NCI-H146 treated with DMSO at 0.1 percent for 48 hours (cell line): Measurements from ENCODE around the gene PPP1R13L.

ENCODE experiments used
- DNase-seq: peaks from one replicate; lab custom pipeline; 2025; ENCODE audit not compliant: unreplicated experiment; lab: John Stamatoyannopoulos, UW

Gene PPP1R13L

DNA sequence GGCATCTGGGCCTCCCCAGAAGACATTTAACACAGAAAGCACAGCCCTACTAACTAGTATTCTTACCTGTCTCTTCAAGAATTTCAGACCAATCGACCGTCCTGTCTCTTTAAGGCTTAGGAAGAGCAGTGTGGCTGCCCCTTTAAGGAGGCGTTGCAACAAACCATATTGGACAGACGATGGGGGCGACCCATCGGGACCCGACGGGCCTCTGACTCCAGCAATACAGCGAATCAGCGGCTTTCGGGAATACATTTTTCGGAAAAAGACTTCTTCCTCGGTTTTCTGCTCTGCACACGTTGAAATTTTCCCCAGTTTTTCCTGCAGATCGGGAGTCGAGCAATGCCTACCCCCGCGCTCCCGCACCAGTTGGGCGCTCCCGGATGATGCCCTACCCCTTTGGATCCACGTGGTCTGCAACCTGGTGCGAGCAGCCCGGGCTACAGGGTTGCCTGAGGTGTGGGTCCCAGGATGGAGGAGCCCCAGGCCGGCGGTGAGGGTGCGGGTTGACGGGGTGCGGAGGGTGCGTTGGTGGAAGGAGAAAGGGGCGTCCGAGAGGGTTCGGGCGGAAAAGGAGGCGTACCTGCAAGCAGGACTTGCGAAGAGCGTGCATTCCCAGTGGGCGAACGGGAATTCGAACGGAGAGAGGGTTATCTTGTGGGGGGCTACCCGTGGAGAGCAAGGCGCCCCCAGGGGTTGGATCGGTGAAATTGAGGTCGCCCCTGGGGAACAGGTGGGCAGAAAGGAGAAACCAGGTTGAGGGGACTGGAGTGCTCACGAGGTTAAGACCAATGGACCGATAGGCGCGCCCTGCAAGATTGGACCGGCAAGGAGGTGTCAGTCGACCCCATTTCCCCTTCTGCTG lies 1.6 kb upstream of the PPP1R13L start, which contains the start of gene POLR1G:
Gene POLR1G (plus strand): TSS at position 419 of the 865 bp plus-strand sequence. CDS start 53 bp downstream, at position 472.
- DNase-seq, result peak; percentile 91

DNA sequence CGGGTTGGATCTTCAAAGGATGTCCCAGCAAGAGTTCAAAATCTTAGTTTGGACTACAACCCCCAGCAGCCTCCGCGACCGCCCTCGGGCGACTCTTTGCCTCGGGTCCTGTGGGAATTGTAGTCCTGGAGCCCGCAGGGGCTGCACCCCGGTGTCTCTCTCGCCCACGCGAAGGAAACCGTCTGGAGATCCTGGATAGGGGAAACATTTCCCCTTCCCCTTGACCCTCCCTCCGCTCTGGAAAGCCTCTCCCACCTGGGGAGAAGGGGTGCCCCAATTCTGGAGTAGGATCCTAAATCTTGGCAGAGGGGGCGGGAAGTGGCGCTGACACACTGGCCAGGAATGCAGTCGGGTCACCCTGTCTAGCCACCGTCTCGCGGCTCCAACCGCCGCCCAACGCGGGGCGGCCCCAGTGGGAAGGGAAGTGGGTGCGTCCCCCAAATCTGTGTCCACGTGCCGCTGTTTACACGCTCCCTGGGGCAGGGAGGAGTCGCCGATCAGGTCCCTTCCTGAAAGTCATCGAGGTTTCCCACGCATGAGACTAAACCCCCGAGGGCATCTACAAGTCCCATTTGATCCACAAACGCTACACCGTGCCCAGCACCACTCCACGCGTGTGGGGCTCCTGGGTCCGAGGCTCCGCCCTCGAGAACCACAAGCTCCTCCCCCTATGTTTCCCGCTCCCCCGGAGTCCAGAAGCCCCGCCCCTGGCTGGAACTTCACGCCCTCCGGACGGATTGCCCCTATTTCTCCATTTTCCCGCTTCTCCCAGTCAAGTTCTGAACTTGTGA lies 761 bp upstream of the PPP1R13L start:
- DNase-seq, result peak; percentile 63

DNA sequence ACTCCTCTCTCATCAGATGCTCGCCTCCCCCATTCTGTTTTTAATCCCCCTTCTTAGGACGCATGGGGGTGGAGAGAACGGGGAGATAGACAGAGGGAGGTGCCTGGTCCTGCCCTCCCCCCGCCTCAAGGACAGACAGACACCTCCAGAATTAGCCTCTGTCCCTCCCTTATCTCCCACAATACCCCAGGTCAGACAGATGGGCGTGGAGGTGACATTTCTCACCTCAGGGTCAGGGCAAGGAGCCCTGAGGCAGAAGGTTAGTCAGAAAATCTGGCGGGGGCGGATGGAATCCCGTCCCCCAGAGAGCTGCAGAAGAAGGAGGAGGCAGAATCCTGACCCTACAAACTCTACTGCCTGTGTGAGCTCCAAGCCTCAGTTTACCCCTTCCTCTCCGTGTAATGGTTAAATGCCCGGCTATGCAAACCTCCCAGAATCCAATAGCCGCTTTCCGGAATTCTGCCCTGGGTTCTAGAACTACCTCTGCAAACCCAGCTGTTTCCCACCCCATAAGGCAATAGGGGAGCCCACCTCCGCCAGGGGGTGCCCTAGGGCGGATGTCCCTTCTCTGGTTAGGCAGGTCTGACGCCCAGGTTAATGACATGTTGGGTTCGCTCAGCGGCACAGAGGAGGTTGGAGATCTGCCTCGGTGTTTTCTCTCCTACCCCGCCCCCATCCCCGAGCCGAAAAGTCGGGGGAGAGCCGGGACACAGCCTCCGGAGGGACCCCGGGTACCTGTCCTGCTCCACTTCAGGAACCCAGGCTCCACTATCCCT lies 900 bp downstream of the PPP1R13L start:
- no peak for DNase-seq

DNA sequence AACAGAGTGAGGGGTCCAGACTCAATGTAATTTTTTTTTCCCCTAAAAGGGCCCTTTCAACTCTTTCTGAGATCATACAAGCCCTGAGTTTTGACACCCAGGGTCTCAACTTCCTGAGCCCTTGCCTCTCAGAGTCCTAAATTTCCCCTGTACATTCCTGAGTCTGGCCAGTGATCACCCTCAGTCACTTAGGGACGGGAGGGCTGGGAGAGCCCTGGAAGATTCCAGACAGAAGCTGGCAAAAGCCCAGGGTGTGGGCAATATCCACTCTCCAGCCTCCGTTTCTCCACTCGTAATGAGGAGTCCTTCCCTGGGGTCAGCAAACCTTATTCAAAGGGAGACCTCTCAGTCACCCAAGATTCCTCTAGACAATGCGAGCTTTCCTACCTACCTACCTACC lies 1.6 kb downstream of the PPP1R13L start:
- DNase-seq, result no peak

GRCh38 chr19:45402298-45403061 lies 2.4 kb downstream of the PPP1R13L start:
- DNase-seq, result no peak

DNA sequence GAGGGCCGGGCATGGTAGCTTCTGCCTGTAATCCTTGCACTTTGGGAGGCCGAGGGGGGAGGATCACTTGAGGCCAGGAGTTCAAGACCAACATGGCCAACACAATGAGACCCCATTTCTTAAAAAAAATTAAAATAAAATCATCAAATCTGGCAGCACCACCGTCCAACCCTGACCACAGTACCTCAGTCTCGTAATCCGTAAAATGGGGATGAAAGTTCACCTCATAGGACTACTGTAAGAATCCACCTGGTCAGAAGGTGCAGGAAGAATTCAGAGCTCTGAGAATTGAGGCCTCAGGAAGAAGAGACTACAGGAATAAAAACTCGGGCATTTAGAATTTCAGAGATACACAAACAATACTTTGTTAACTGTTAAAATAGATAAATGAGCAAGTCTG lies 3.1 kb downstream of the PPP1R13L start:
- DNase-seq, result no peak

DNA sequence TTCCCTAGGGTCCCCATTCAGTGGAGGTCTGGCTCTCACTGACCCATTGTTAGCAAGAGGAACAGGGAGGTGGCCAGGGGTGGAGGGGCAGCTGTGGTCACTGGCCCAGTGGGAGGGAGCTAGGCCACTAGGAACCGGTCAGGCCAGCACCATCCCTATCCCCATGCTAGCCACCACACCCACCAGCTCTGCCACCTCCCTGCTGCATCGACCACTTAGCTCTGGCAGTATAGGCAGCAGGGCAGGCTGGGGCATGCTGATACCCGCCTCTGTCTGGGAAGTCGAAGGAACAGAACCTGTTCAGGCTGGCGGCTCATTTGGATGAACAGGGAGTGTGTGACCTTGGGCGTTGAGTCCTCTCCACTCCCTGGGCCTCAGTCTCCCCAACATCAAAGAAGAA lies 4.7 kb downstream of the PPP1R13L start:
- DNase-seq, result no peak

DNA sequence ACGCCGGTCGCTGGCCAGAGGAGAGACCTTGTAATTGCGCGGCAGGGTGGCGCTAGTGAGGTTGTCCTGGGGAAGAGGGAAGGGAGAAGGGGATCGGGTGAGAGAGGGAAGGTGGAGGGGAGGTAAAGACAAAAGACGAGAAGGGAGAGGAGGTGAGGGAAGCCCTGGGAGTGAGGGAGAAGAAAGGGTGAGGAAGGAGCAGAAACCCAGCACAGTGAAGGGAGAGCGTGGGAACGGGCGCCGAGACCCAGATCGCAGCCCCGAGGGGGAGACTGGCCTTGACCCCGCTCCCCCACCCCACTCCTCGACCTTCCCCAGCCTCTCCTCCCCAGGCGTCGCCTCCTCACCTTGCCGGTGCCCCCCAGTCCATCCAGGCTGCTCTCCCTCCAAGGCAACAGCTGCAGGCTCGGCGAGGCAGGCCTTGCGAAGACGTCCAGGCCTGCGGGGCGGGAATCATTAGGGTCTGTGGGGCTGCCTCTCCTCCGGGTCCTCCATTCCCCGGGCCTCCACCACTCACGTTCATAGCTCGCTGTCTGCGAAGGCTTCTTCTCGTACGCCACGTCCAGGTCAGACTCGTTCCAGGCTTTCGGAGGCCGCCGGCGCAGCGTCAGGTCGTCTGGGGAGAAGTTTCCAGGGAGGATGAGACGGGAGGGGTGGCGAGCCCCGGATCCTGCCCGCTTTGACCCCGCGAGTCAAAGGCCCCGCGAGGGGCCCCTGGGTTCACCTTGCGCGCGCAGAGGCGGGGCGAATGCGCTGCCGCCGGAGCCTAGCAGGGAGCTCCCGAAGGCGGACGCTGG lies 8.8 kb downstream of the PPP1R13L start:
- DNase-seq, result no peak

GRCh38 chr19:45391871-45392665 lies 12.8 kb downstream of the PPP1R13L start:
- DNase-seq, result no peak

DNA sequence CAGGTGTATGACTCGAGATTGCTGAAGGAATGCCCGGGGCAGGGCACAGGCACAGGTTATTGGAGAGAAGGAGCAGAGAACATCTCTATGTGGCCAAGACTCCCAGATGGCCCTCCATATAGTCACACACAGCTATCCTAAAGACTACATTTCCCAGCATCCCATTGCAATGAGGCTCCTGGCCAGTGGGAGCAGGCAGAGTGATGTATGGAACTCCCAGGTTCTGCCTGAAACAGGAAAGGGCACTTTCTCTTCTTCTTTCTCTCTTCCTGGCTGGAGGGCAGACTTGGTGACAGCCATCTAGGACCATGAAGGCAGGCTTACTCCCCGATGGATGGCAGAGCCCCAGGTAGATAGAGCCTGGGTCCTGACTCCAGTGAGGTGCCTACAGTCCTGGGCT lies 13.5 kb downstream of the PPP1R13L start:
- no peak for DNase-seq

DNA sequence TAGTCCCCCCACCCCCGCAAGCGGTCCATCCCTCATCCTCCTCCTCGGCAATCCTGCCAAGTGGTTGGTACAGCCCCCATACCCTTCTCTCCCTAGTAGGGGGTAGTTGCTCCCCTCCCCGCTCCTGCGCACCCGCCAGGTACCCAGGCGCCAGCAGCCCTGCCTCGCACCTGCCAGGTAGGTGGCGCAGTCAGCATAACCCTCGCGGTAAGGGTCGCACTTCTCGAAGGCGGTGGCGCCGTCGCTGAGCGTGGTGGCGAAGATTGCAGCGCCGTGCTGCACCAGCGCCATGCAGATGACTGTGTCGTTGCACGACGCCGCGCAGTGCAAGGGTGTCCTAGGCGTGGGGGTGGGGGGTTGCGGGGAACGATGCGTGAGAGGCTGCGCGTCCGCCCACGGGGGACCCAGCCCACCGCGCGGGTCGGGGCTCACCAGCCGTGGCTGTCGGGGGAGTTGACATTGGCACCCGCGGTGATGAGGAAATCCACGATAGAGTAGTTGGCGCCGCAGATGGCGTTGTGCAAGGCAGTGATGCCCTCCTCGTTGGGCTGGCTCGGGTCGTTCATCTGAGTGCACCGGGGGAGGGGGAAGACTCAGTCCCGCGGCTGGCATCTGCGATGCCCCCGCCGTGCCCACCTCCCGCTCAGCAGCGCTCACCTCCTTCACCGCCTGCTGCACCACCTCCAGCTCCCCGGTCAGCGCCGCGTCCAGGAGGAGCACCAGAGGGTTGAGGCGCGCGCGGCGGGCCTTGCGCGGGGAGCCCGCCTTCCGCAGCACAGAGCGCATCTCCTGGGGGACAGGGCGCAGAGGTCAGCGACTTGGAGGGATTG lies 19.3 kb downstream of the PPP1R13L start:
- no peak for DNase-seq

- DNase-seq, result no peak
These were observed 22.4 kb downstream of the PPP1R13L start for GRCh38 chr19:45382426-45382825.

- no peak for DNase-seq
These were observed 24.8 kb downstream of the PPP1R13L start for GRCh38 chr19:45380107-45380506.

DNA sequence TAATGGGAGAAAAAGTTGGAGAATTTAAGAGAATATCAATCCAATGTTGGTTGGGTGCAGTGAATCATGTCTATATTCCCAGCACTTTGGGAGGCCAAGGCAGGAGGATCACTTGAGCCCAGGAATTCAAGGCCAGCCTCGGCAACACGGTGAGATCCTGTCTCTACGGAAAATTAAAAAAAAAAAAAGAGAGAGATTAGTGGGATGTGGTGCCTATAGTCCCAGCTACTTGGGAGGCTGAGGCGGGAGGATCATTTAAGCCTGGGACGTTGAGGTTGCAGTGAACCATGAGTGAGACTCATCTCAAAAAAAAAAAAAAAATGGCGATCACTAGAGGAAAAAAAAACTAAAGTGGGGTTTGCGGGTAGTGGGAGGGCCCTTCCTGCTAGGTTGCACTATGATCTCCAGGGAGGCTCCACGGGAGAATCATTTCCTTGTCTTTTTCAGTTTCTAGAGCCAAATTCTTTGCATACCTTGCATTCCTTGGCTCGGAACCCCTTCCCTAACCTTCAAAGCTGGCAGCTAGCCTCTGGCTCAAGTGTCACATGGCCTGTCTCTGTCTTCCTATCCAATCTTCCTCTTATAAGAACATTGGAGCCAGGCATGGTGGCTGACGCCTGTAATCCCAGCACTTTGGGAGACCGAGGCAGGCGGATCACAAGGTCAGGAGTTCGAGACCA lies 28.7 kb downstream of the PPP1R13L start:
- DNase-seq, result no peak

GRCh38 chr19:45370410-45371204 lies 34.3 kb downstream of the PPP1R13L start, which contains the start of gene ERCC2:
Gene ERCC2 (minus strand): TSS chr19:45370573. CDS start chr19:45370540, 33 bp downstream.
- DNase-seq, result peak; percentile 98

- no peak for DNase-seq
These were observed 36.0 kb downstream of the PPP1R13L start for GRCh38 chr19:45368737-45369340.
